Activated CD8-positive, alpha-beta memory T cell treated with anti-CD3 and anti-CD28 coated beads, Interleukin-2, amount 50 U/mL, for 1 hour (primary cell): Measurements from ENCODE around the gene CCNK.

ENCODE experiments used
- DNase-seq: peaks from one replicate; pipeline ENCODE4 v3.0.0-alpha.2; 2020; ENCODE audit errors: extremely low read depth

The CCNK gene

GRCh38 chr14:99507860-99508640 is 26.8 kb downstream of the CCNK start:
- DNase-seq, result no peak

GRCh38 chr14:99508896-99509629 is 27.9 kb downstream of the CCNK start:
- DNase-seq, result no peak

- DNase-seq, result no peak
Measured at GRCh38 chr14:99509871-99510555, 28.8 kb downstream of the CCNK start.

GRCh38 chr14:99510556-99511139 is 29.4 kb downstream of the CCNK start:
- DNase-seq, result no peak

- no peak for DNase-seq
Measured at GRCh38 chr14:99511421-99512109, 30.4 kb downstream of the CCNK start.

- no peak for DNase-seq
Measured at GRCh38 chr14:99512110-99512449, 30.9 kb downstream of the CCNK start.

GRCh38 chr14:99512571-99513182 is 31.5 kb downstream of the CCNK start:
- no peak for DNase-seq

- no peak for DNase-seq
Measured at GRCh38 chr14:99513183-99513694, 32.0 kb downstream of the CCNK start.

- no peak for DNase-seq
Measured at GRCh38 chr14:99513946-99514551, 32.8 kb downstream of the CCNK start.

GRCh38 chr14:99514552-99515300 is 33.5 kb downstream of the CCNK start:
- DNase-seq, result no peak

GRCh38 chr14:99515301-99516155 is 34.3 kb downstream of the CCNK start:
- DNase-seq, result no peak

GRCh38 chr14:99516156-99516870 is 35.1 kb downstream of the CCNK start:
- no peak for DNase-seq

GRCh38 chr14:99516871-99517642 is 35.8 kb downstream of the CCNK start:
- no peak for DNase-seq

- DNase-seq, result no peak
Measured at GRCh38 chr14:99517643-99518381, 36.6 kb downstream of the CCNK start.

- peak; percentile 28 for DNase-seq
Measured at GRCh38 chr14:99518441-99519346, 37.5 kb downstream of the CCNK start.
